GM21447 (cell line): ENCODE measurements around the gene ERV3-1.
"Not testable (repeated sequence)": the region's sequence is repeated elsewhere in the genome, so short reads cannot be mapped to it uniquely, and the experiment has no call there.

Experiments
- ATAC-seq: cut with Tn5 transposase; IDR thresholded peaks from one replicate; pipeline ENCODE4 v1.9.1; 2021; ENCODE audit not compliant: unreplicated experiment

The ERV3-1 gene, protein sequence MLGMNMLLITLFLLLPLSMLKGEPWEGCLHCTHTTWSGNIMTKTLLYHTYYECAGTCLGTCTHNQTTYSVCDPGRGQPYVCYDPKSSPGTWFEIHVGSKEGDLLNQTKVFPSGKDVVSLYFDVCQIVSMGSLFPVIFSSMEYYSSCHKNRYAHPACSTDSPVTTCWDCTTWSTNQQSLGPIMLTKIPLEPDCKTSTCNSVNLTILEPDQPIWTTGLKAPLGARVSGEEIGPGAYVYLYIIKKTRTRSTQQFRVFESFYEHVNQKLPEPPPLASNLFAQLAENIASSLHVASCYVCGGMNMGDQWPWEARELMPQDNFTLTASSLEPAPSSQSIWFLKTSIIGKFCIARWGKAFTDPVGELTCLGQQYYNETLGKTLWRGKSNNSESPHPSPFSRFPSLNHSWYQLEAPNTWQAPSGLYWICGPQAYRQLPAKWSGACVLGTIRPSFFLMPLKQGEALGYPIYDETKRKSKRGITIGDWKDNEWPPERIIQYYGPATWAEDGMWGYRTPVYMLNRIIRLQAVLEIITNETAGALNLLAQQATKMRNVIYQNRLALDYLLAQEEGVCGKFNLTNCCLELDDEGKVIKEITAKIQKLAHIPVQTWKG

GRCh38 chr7:65006094-65006992 is at the start of gene ERV3-1:
ERV3-1 (minus strand) TSS chr7:65006687; CDS start chr7:64993026, 13,661 bp downstream.
- ATAC-seq, result peak; percentile 100

DNA sequence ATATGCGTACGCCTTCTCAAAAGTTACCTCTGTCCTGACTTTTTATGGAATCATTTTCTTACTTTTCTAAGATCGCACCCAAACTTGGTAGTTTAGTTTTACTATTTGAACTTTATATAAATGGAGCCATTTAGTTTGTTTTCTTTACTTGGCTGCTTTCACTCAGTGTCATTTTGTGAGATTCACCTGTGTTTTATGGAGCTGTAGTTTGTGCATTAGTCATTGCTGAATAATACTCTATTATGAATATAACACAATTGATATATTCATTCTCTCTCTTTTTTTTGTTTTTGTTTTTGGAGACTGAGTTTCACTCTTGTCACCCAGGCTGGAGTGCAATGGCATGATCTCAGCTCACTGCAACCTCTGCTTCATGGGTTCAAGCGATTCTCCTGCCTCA is 49.3 kb upstream of the ERV3-1 start:
- not testable (repeated sequence) for ATAC-seq

- not testable (repeated sequence) for ATAC-seq
Measured at GRCh38 chr7:65054466-65054994, 48.0 kb upstream of the ERV3-1 start.

GRCh38 chr7:65051654-65052053 is 45.2 kb upstream of the ERV3-1 start:
- ATAC-seq, result not testable (repeated sequence)

DNA sequence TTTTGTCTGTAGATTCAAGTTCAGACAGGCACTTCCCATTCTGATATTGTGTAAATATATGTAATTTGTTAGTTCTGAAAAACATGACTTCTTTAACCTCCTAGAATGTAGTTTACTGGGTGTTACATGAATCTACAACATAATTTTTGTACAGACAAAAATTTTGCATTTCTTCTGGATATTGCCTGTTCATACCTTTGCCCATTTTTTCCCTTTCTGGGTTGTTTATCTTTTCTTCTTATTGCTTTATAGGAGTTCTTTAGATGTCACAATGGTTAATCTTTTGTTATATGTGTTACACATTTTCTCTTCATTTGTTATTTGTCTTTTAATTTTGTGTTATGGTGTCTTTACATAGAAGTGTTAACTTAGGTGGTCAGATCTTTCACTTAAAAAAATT is 44.7 kb upstream of the ERV3-1 start:
- ATAC-seq, result not testable (repeated sequence)

DNA sequence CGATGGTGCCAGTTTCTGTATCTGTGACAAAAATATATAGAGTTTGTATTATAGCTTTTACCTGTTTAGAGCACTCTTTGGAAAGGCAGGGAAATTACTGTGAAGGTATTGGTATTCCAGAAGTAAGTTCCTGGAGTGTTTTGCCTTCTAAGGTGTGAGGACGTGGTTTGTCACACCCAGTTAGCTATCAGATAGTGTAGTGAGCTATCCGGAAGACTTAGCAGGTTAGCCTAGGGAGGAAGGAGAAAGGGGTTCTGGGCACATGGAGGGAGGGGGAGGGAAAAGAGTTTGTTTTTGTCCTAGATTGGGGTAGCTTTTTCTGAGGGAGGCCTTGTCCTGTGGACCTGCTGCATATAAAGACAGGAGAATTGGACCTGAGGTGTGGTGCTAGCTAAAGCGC is 39.8 kb upstream of the ERV3-1 start:
- ATAC-seq, result not testable (repeated sequence)

DNA sequence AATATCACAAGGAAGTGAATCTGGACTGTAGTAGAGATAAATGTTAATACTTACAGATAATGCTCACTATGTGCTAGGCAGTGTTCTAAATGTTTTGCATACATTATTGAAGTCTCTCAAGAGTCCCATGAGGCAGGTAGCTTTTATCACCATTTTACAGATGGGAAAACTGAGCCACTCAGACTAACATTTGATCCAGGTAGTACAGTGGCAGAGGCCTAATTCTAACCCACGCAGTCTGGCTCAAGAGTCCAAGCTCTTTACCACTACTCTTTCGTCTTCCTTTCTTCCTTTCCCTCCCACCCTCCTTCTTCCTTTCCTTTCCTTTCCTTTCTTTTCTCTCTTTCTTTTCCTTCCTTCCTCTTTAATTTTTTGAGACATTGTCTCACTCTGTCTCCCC is 39.1 kb upstream of the ERV3-1 start:
- ATAC-seq, result not testable (repeated sequence)

GRCh38 chr7:65038767-65039166 is 32.3 kb upstream of the ERV3-1 start:
- ATAC-seq, result peak; percentile 15

DNA sequence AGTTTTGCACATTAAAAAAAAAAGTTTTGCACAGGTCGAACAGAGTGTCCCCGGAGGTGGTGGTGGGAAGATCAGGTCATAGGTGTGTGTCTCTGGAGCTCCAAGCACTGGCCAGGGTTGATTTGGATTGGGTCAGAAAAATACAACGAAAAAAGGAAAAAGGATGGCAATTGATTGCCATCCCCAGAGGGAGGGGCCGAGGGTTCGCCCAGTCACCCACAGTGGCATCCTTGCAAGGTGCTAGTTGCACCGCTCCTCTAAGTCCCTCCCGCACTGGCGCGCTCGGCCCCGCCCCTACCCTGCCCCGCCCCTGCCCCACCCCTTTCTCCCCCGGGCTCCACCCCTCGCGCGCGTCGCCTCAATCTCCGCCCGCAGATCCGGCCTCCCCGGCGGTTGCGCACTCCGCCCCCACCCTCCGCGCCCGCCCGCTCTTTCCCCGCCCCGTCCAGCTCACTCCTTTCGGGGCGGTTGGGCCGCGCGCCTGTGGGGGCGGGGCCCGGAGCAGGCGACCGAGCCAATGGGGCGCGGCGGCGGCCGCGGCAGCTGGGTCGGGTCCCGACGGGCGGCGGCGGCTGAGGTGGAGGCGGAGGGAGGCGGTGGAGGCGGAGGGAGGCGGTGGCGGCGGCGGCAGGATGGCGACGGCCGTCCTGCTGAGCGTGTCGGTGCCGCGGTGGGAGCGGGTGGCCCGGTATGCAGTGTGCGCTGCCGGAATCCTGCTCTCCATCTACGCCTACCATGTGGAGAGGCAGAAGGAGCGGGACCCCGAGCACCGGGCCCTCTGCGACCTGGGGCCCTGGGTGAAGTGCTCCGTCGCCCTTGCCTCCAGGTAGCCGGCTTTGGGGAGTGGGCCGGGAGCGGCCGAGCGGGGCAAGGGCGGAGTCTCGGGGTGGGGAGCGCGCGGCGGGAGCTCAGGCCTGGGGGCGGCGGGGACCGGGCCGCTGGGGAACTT is 31.5 kb upstream of the ERV3-1 start:
- peak; percentile 70 for ATAC-seq

- peak; percentile 29 for ATAC-seq
Measured at GRCh38 chr7:65036526-65036925, 30.0 kb upstream of the ERV3-1 start.

GRCh38 chr7:65035469-65035868 is 29.0 kb upstream of the ERV3-1 start:
- ATAC-seq, result not testable (repeated sequence)

GRCh38 chr7:65034120-65034782 is 27.8 kb upstream of the ERV3-1 start:
- not testable (repeated sequence) for ATAC-seq

DNA sequence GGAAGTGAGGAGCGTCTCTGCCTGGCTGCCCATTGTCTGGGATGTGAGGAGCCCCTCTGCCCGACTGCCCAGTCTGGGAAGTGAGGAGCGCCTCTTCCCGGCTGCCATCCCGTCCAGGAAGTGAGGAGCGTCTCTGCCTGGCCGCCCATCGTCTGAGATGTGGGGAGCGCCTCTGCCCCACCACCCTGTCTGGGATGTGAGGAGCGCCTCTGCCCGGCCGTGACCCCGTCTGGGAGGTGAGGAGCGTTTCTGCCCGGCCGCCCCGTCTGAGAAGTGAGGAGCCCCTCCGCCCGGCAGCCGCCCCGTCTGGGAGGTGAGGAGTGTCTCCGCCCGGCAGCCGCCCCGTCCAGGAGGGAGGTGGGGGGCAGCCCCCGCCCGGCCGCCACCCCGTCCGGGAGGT is 26.9 kb upstream of the ERV3-1 start:
- ATAC-seq, result not testable (repeated sequence)

GRCh38 chr7:65025023-65025422 is 18.5 kb upstream of the ERV3-1 start:
- ATAC-seq, result not testable (repeated sequence)

DNA sequence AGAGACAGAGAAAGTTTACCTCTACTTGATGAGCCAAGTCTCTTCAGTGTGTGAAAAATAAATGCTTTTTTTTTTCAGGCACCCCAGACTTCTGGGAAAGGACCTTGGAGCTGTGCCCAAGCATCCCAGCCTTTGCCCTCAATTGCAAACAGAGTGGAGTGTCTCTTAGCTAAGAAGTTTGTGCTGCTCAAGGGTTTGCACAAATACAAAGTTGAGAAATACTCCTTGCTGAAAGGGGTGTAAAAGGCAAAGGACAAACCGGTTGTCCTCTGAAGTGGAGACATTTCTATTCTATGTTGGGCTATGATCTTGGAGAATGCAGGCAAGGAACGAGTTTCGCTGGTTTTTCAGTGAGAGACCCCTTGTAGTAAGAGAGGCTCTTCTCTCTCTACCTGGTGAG is 14.5 kb upstream of the ERV3-1 start:
- ATAC-seq, result not testable (repeated sequence)

DNA sequence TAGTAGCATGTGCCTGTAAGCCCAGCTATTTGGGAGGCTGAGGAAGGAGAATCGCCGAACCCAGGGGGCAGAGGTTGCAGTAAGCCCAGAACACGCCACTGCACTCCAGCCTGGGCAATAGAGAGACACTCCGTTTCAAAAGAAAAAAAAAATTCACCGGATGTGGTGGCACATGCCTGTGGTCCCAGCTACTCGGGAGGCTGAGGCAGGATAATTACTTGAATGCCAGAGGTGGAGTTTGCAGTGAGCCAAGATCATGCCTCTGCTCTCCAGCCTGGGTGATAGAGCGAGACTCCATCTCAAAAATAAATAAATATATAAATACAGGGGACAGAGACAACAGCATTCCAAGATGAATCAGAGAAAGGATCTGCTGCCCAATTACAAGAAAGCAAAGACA is 3.4 kb upstream of the ERV3-1 start:
- ATAC-seq, result not testable (repeated sequence)

DNA sequence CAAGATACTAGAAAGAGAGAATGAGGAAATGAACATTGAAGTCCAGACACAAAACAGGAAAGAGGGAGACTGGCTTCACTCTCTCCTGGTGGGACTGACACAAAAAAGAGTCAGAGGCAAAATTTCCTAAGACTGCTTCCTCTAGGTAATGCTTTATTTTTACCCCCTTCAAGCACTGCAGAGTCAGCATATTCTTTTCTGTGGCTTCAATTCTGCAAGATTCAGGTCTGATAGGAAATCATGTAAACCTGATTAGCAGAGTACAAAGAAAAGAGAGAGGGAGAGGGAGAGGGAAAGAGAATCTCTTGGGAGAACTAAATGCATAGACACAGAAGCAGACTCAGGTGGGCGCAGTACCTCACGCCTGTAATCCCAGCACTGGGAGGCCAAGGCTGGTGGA is 2.9 kb upstream of the ERV3-1 start:
- ATAC-seq, result not testable (repeated sequence)

GRCh38 chr7:65007036-65007435 is 549 bp upstream of the ERV3-1 start:
- ATAC-seq, result not testable (repeated sequence)

GRCh38 chr7:65004575-65004974 is 1.9 kb downstream of the ERV3-1 start:
- no peak for ATAC-seq
